ENCODE data around the gene ZFAND5.

DNA sequence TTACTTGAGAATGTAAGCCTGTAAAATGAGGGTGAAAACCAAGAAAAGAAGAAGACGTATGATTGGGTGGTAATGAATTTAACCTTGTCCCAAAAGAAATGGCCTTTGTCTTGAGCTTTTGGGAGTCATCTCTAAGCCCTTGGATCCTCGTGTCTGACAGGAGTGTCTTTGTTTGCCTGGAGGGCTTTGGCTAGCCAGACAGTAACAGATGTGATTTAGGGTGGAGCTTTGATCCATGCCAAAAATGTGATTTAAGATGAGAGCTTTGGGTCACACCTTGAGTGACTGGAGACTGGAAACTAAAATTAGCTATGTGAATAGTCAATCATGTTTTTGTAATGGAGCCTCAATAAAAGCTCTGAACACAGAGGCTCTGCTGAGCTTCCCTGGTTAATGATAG lies 25.9 kb upstream of the ZFAND5 start:
- TF ChIP-seq GATA3 (IDR thresholded peaks at IDR 0.05; ENCODE audit: low read depth, low read length) (no peak), GATA2 (IDR thresholded peaks at IDR 0.05; ENCODE audit: low read depth, low read length) (no peak)

Measured in SH-SY5Y (cell line).